Stimulated activated naive CD8-positive, alpha-beta T cell treated with anti-CD3 and anti-CD28 coated beads, Interleukin-15, Interleukin-2, amounts not matched to agents 100 ng/mL and 50 ng/mL, for 24 hours (primary cell): ENCODE data around the gene BNIP1.
"Not testable (repeated sequence)": the region's sequence is repeated elsewhere in the genome, so short reads cannot be mapped to it uniquely, and the experiment has no call there.

Experiments used
- H3K27ac Mint-ChIP-seq: one replicate; pipeline ENCODE4 v1.8.0; 2021; ENCODE audit warnings: mild to moderate bottlenecking, mixed read lengths
- H3K27me3 Mint-ChIP-seq: one replicate; pipeline ENCODE4 v1.8.0; 2021; ENCODE audit warnings: mixed read lengths
- H3K36me3 Mint-ChIP-seq: one replicate; pipeline ENCODE4 v1.8.0; 2021; ENCODE audit warnings: low read depth, mixed read lengths
- H3K4me1 Mint-ChIP-seq: one replicate; pipeline ENCODE4 v1.8.0; 2021; ENCODE audit warnings: low read depth, mixed read lengths
- H3K4me3 Mint-ChIP-seq: one replicate; pipeline ENCODE4 v1.8.0; 2021; ENCODE audit warnings: mild to moderate bottlenecking, mixed read lengths
- H3K9me3 Mint-ChIP-seq: one replicate; pipeline ENCODE4 v1.8.0; 2021; ENCODE audit warnings: mixed read lengths

Gene BNIP1, protein sequence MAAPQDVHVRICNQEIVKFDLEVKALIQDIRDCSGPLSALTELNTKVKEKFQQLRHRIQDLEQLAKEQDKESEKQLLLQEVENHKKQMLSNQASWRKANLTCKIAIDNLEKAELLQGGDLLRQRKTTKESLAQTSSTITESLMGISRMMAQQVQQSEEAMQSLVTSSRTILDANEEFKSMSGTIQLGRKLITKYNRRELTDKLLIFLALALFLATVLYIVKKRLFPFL

DNA sequence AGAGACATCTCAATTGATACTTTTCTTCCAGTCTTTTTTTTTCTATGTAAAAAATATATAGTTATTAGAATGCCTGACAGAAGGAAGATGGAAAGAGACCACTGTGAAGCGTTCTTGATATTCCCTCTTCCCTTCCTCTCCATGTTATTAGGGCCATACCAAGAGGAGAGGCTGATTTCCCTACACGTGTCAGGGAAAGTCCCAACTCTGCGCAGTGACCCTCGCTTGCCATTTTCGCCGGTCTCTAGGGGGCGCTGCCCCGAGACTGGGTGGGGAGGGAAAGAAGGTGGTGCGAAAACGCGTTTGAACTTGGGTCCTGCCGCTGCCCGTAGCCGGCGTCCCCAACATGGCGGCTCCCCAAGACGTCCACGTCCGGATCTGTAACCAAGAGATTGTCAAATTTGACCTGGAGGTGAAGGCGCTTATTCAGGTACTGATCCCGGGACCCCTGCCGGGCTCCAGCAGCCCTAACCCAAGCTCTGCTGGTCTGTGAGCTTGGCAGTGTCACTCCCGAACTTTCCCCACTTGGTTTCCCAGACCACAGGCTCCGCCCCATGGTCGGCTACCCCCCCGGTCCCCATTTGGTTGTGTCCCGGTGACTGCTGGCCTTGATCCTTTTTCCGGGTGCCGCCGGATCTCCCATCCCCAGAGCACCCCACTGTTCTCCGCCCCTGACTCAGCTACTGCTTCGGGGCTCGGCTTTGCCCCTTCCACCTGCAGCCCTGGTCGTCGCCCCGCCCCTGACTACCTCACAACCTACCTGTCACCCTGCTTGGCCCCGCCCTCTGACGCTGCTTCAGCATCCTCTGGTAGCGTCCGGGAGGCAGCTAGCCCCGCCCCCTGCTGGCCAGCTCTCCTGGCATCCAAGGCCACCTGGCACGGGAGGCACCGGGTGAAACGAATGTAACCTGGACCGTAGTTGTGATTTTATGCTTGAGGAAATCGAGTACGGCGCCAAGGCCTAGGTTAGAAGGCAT lies at the start of gene BNIP1:
BNIP1 (plus strand) TSS at position 332 of the 977 bp plus-strand sequence; CDS start at position 347, 15 bp downstream.
- H3K4me3 Mint-ChIP-seq: peak within 1 kb of the TSS; percentile 98
- H3K4me1 Mint-ChIP-seq: peaks cover 26% of the 10 kb centered on the region
- no peaks in the 10 kb centered on the region for H3K9me3 Mint-ChIP-seq
- peak within 1 kb of the TSS; percentile 97 for H3K27ac Mint-ChIP-seq
- no peaks in the 10 kb centered on the region for H3K27me3 Mint-ChIP-seq
- peaks cover 16% of the 10 kb centered on the region for H3K36me3 Mint-ChIP-seq

DNA sequence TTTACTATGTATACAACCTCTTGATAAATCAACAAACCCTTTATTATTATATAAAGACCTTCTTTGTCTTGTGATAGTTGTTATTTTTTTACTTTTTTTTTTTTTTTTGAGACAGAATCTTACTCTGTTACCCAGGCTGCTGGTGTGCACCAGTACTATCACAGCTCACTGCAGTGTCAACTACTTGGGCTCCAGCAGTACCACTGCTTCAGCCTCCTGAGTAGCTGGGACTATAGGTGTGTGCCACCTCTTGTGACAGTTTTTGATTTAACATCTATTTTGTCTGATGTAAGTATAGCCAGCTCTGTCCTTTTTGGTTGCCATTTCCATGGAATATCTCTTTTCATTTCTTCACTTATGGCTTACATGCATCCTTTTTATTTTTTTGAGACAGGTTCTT lies 45.5 kb upstream of the BNIP1 start:
- H3K9me3 Mint-ChIP-seq: peaks cover 8% of the 10 kb centered on the region

DNA sequence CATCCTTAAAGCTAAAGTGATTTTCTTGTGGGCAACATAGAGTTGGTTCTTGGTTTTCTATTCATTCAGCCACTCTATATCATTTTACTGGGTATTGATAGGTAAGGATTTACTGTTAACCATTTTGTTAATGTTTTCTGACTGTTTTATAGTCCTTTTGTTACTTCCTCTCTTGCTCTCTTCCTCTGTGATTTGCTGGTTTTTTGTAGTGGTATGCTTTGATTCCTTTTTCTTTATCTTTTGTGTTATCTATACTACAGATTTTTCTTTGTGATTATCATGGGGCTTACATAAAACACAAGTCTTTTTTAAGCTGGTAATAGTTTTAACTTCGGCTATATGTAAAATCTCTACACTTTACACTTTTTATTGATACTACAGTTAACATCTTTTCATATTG lies 44.9 kb upstream of the BNIP1 start:
- Mint-ChIP-seq H3K27me3 (no peaks in the 10 kb centered on the region), H3K27ac (no peak overlapping the region), H3K4me1 (peaks cover 38% of the 10 kb centered on the region), H3K36me3 (peaks cover 28% of the 10 kb centered on the region), H3K9me3 (peaks cover 8% of the 10 kb centered on the region), H3K4me3 (no peak overlapping the region)

More for the DNA sequence above, 45.5 kb upstream of the BNIP1 start:
- H3K27ac Mint-ChIP-seq: no peak overlapping the region
- H3K4me3 Mint-ChIP-seq: no peak overlapping the region
- peaks cover 28% of the 10 kb centered on the region for H3K36me3 Mint-ChIP-seq
- H3K4me1 Mint-ChIP-seq: peaks cover 45% of the 10 kb centered on the region
- H3K27me3 Mint-ChIP-seq: no peaks in the 10 kb centered on the region

DNA sequence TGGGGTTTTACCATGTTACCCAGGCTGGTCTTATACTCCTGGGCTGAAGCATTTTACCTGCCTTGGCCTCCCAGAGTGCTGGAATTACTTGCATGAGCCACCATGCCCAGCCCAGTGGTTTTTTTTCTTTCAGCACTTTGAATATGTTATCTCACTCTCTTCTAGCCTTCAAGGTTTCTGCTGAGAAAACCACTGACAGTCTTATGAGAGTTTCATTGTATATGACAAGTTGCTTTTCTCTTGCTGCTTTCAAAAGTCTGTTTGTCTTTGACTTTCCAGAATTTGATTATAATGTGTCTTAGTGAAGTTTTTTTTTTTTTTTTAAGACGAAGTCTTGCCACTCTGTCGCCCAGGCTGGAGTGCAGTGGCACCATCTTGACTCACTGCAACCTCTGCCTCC lies 43.1 kb upstream of the BNIP1 start:
- Mint-ChIP-seq H3K27me3 (no peaks in the 10 kb centered on the region), H3K36me3 (peaks cover 25% of the 10 kb centered on the region), H3K27ac (no peak overlapping the region), H3K4me3 (no peak overlapping the region), H3K9me3 (peaks cover 8% of the 10 kb centered on the region), H3K4me1 (peaks cover 36% of the 10 kb centered on the region)

DNA sequence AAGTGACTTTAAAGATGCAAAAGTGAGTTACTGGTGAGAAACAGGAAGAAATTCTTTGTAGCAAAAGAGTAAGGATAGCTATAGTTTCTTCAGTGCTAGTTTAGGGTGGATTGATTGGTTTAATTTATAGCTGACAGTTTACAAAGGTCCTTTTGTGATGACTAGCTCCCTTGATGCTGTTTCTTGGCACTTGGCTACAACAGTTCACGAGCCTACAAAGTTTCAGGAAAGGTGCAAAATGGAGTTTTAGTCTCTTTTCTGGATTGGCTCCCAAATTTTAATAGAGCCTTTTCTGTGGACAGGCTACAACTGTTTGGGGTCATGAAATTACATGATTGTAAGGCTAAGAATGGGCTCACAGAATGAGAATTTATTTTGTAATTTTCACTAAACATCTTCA lies 40.9 kb upstream of the BNIP1 start:
- H3K27ac Mint-ChIP-seq: no peak overlapping the region
- H3K4me3 Mint-ChIP-seq: no peak overlapping the region
- no peaks in the 10 kb centered on the region for H3K27me3 Mint-ChIP-seq
- peaks cover 18% of the 10 kb centered on the region for H3K4me1 Mint-ChIP-seq
- peaks cover 25% of the 10 kb centered on the region for H3K36me3 Mint-ChIP-seq
- peaks cover 8% of the 10 kb centered on the region for H3K9me3 Mint-ChIP-seq

DNA sequence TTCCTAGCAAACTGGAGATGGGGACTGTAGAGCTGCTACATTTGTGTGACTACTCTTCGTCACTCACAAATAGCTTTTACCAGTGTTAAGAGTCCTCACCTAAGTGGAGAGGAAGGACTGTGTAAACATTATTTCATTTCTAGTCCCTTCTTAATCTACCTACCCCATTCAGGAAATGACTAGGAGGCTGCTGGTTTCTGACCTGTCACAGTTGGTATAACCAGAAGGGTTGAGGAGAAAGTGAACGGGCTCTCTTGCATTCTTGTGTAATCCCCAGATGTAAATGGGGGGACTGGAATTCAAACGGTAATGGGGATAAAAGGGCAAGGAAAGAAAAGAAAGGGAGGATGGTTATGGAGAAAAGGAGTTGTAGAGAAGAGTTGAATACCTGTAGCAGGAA lies 35.4 kb upstream of the BNIP1 start:
- no peak overlapping the region for H3K27ac Mint-ChIP-seq
- H3K4me3 Mint-ChIP-seq: no peak overlapping the region
- peaks cover 20% of the 10 kb centered on the region for H3K36me3 Mint-ChIP-seq
- H3K27me3 Mint-ChIP-seq: no peaks in the 10 kb centered on the region
- peaks cover 9% of the 10 kb centered on the region for H3K4me1 Mint-ChIP-seq
- H3K9me3 Mint-ChIP-seq: no peaks in the 10 kb centered on the region

DNA sequence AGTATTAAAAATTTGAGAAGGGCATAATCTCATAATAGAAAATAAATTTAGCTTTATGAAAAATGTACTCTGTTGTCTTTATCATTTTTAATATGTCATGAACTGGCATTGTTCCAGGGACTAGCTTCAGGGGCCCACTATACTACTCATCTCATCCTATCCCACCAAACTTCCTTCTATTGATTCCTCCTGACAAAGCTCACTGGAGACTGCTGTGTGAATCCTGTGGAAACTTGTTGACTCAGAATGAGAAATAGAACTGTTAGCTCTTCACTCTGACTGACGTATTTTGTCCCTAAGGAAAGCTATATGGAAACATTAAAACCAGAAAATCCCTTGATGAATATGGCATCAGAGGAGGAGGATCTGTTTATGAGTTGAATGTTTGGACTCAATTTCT lies 29.8 kb upstream of the BNIP1 start:
- H3K36me3 Mint-ChIP-seq: peaks cover 45% of the 10 kb centered on the region
- H3K27ac Mint-ChIP-seq: peak overlapping the region; percentile 16
- no peaks in the 10 kb centered on the region for H3K9me3 Mint-ChIP-seq
- H3K4me3 Mint-ChIP-seq: no peak overlapping the region
- no peaks in the 10 kb centered on the region for H3K27me3 Mint-ChIP-seq
- peaks cover 15% of the 10 kb centered on the region for H3K4me1 Mint-ChIP-seq

DNA sequence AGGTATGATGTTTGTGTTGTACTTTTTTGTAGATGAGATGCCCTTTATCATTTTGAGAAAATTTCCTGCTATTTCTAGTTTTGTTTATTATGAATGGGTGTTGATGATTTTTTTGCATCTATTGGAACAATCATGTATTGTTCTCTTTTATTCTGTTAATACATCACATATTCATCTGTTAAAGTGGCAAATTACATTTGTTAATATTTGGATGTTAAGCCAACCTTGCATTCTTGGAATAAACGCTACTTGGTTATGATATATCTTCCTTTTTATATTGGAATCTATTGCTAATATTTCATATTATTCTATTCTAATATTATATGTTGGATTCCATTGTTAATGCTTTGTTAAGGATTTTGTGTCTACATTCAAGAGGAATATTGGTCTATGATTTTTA lies 24.6 kb upstream of the BNIP1 start:
- Mint-ChIP-seq H3K4me3 (no peak overlapping the region), H3K4me1 (peaks cover 1% of the 10 kb centered on the region), H3K27me3 (no peaks in the 10 kb centered on the region), H3K27ac (no peak overlapping the region), H3K36me3 (peaks cover 43% of the 10 kb centered on the region), H3K9me3 (no peaks in the 10 kb centered on the region)

DNA sequence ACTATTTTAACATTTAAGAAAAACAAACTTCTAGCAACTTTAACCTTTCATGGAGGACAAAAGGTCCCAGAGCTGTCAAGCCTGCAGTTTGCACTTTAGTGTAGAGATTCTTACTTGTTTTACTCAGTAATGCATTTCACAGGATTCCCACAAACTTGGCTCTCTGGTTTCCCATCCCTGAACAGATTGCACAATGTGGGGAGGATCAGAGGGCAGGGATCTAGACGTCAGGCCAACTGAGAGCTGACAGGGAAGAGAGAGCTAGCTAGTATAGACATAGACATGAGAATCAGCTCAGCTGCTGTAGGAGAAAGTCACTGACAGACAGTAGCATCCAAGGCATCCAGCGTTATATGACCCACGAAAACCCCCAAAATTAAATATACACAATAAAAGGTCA lies 20.9 kb upstream of the BNIP1 start:
- Mint-ChIP-seq H3K36me3 (peaks cover 40% of the 10 kb centered on the region), H3K9me3 (no peaks in the 10 kb centered on the region), H3K27ac (no peak overlapping the region), H3K27me3 (no peaks in the 10 kb centered on the region), H3K4me1 (no peaks in the 10 kb centered on the region), H3K4me3 (no peak overlapping the region)

DNA sequence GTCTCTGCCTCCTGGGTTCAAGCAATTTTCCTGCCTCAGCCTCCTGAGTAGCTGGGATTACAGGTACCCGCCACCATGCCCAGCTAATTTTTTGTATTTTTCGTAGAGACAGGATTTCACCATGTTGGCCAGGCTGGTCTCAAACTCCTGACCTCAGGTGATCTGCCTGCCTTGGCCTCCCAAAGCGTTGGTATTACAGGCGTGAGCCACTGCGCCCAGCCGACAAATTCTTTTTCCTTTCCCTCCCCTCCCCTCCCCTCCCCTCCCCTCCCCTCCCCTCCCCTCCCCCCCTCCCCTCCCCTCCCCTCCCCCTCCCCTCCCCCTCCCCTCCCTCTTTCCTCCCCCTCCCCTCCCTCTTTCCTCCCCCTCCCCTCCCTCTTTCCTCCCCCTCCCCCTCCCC lies 12.2 kb upstream of the BNIP1 start:
- H3K27ac Mint-ChIP-seq, H3K9me3 Mint-ChIP-seq, H3K4me3 Mint-ChIP-seq, H3K36me3 Mint-ChIP-seq, H3K27me3 Mint-ChIP-seq, H3K4me1 Mint-ChIP-seq: not testable (repeated sequence)

DNA sequence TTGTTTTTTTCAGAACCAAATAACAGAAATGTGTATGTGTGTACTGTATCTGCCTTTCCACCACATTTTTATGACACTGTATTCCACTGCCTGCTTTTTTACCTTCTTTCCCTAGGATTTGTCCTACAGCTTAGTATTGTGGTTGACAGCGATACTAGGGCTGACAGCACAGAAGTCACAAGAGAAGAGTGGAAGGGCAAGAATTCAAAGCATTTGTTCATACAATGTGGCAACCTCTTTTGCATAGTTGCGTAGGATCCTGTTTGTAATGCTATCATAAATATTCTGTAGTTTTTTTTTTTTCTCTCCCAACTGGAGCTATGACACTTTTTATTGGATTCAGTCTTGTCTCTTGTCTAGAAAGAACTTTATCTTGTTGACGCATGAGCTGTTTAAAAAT lies 5.6 kb upstream of the BNIP1 start:
- Mint-ChIP-seq H3K4me3 (no peak overlapping the region), H3K9me3 (no peaks in the 10 kb centered on the region), H3K27ac (no peak overlapping the region), H3K4me1 (peaks cover 2% of the 10 kb centered on the region), H3K27me3 (no peaks in the 10 kb centered on the region), H3K36me3 (no peaks in the 10 kb centered on the region)

DNA sequence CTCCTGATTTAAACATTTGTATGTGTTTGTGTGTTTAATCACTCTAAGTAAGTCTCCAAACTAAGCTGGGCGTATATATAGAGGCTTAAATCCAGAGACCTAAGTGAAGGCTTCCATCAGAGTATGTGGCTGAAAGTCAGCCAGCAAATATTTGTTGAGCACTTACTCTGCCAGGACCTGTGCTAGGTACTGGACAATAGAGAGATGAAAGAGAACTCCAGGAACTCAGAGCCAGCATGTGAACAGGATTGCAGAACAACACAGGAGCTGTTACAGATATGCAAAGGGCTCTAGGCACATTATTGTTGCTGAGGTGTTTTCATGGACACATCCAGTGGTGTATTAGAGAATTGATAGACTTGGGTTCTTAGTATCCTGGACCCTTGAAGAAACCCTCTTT lies 4.7 kb upstream of the BNIP1 start:
- Mint-ChIP-seq H3K27me3 (no peaks in the 10 kb centered on the region), H3K36me3 (no peaks in the 10 kb centered on the region), H3K9me3 (no peaks in the 10 kb centered on the region), H3K4me3 (no peak overlapping the region), H3K4me1 (peaks cover 9% of the 10 kb centered on the region), H3K27ac (no peak overlapping the region)

DNA sequence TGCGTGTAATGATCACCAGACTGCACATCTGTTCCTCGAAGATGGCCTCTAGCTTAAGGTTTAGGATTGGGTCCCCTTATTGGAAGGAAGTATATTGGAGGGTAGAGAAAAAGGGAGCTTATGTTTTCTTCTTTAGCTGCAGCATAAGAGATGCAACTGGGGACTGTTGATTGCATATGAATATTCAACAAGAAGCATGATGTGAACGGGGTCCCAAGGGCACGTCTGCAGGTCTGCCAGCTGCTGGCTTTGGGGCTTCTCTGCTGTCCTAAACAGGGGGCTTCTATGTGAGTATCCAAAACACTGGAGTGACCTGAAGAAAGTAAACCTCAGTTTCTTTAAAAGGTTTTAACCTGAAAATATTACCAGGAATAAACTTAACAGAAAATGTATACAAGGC lies 3.6 kb upstream of the BNIP1 start:
- Mint-ChIP-seq H3K4me3 (no peak overlapping the region), H3K9me3 (no peaks in the 10 kb centered on the region), H3K4me1 (peaks cover 18% of the 10 kb centered on the region)

DNA sequence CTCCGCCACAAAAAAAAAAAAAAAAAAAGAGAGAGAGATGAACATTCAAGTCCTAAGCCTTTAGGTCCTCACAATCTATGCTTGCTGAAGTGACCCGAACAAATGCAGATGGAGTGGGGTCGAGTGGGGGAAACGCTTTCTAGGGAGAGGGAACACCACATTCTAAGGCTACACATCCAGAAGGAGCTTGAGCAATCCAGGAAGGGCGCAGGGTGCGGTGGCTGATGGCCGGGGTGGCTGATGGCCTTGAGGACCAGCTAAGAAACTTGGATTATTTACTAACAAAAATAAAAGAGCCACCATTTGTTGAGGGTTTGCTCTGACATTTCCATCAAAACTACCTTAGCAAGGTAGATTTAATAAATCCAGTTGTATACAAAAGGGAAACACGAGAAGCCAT lies 764 bp upstream of the BNIP1 start:
- peaks cover 26% of the 10 kb centered on the region for H3K4me1 Mint-ChIP-seq
- H3K27ac Mint-ChIP-seq: no peak overlapping the region
- H3K9me3 Mint-ChIP-seq: no peaks in the 10 kb centered on the region
- H3K36me3 Mint-ChIP-seq: peaks cover 7% of the 10 kb centered on the region
- no peaks in the 10 kb centered on the region for H3K27me3 Mint-ChIP-seq
- H3K4me3 Mint-ChIP-seq: no peak overlapping the region

More for the DNA sequence above, 3.6 kb upstream of the BNIP1 start:
- Mint-ChIP-seq H3K36me3 (no peaks in the 10 kb centered on the region), H3K27ac (no peak overlapping the region), H3K27me3 (no peaks in the 10 kb centered on the region)

DNA sequence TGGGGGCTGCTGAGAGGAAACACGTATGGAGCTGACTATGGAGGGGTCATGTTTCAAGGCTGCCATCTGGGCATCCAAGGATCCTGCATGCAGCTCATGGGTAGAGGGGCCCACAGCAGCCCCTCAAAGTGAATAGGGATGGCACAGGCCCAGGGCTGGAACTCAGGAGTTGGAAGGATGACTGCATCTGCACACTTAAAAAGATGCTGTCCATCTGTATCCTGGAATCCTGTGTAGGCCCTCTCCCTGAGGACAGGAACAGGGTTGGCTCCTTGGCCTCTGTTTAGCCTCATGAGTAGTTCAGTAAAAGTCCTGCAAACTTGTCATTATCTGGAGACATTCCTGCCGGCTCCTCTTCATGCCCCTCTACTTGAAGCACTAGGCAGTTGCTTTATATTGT lies 4.0 kb downstream of the BNIP1 start:
- H3K4me3 Mint-ChIP-seq: no peak overlapping the region
- peaks cover 35% of the 10 kb centered on the region for H3K36me3 Mint-ChIP-seq
- no peaks in the 10 kb centered on the region for H3K9me3 Mint-ChIP-seq
- H3K27ac Mint-ChIP-seq: no peak overlapping the region
- peaks cover 26% of the 10 kb centered on the region for H3K4me1 Mint-ChIP-seq
- no peaks in the 10 kb centered on the region for H3K27me3 Mint-ChIP-seq
